Measurements from ENCODE around the gene ZNF223. TPM values are rescaled to one million over a fixed set of nuclear protein-coding genes. Genes with fewer than 3 reads are reported as not detected.

Gene ZNF223
- total and polyA plus RNA-seq, 4 experiments from 2014 or later, result 2.2 to 8.0 (median 4.8) TPM

DNA sequence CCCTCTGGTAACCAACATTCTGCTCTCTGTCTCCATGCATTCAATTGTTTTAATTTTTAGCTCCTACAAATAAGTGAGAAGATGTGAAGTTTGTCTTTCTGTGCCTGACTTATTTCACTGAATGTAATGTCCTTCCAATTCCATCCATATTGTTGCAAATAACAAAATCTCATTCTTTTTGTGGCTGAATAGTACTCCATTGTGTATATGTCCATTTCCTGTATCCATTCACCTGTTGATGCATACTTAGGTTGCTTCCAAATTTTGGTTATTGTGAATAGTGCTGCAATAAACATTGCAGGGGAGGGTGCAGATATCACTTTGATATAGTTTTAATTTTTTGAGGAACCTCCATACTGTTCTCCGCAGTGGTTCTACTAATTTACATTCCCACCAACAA, 17.6 kb downstream of the ZNF223 start:
- Histone ChIP-seq H3K27ac (ENCODE audit: low read depth, low read length) (no peak overlapping the region), H3K27me3 (ENCODE audit: insufficient read depth, low read length) (no peaks in the 10 kb centered on the region), H3K4me1 (ENCODE audit: insufficient read depth, low read length) (peaks cover 21% of the 10 kb centered on the region), H3K4me3 (ENCODE audit: low read length in 2 of 2) (no peak overlapping the region), H3K36me3 (ENCODE audit: insufficient read depth, low read length) (no peaks in the 10 kb centered on the region), H3K9me3 (ENCODE audit: control insufficient read depth in 1 of 2, low read length in 2 of 2) (peaks cover 6 to 18% of the 10 kb centered on the region in 2 donors)
- peaks cover 15 to 26% (median 22%) of the 10 kb centered on the region in 4 donors for H3K4me1 Mint-ChIP-seq
- POLR2A ChIA-PET (ENCODE audit: partially characterized antibody), result no interaction called here
- CTCF ChIA-PET (ENCODE audit: partially characterized antibody), result no interaction called here
- peaks cover 27 to 47% of the 10 kb centered on the region in 2 donors for H3K36me3 Mint-ChIP-seq
- H3K27ac Mint-ChIP-seq, result no peak overlapping the region
- H3K27me3 Mint-ChIP-seq, result peaks cover 0 to 1% of the 10 kb centered on the region in 2 donors
- no peak for DNase-seq
- no peak overlapping the region for H3K4me3 Mint-ChIP-seq
- intact Hi-C loops (cut with micrococcal nuclease), result no loop called here
- peaks cover 10 to 61% (median 52%) of the 10 kb centered on the region in 8 donors for H3K9me3 Mint-ChIP-seq

- peaks cover 0 to 7% of the 10 kb centered on the region in 2 donors for H3K9me3 ChIP-seq (ENCODE audit: control insufficient read depth in 1 of 2, low read length in 2 of 2)
- H3K27ac ChIP-seq (ENCODE audit: low read depth, low read length), result peak within 1 kb of the TSS; percentile 39
- no peaks in the 10 kb centered on the region for H3K36me3 ChIP-seq (ENCODE audit: insufficient read depth, low read length)
- peak; percentile 82 to 85 (median 83) for DNase-seq
- H3K4me3 ChIP-seq (ENCODE audit: low read length in 2 of 2), result peak within 1 kb of the TSS; percentile 54 to 76
- Mint-ChIP-seq H3K4me3 (peak within 1 kb of the TSS; percentile 85 to 96 (median 92)), H3K36me3 (peaks cover 22 to 35% of the 10 kb centered on the region in 2 donors), H3K9me3 (peaks cover 4 to 38% (median 32%) of the 10 kb centered on the region in 8 donors), H3K4me1 (peaks cover 17 to 31% (median 24%) of the 10 kb centered on the region in 4 donors), H3K27me3 (peaks cover 0 to 1% of the 10 kb centered on the region in 2 donors), H3K27ac (peak within 1 kb of the TSS; percentile 45 to 93 (median 86))
- H3K4me1 ChIP-seq (ENCODE audit: insufficient read depth, low read length), result peaks cover 21% of the 10 kb centered on the region
- CTCF ChIA-PET (ENCODE audit: partially characterized antibody), result interaction anchor here (1.0 kb wide), 1 partner anchor 18 kb away, joined by 3 read pairs; no protein-coding TSS in a partner anchor
- POLR2A ChIA-PET (ENCODE audit: partially characterized antibody), result interaction anchor here (1.0 to 2.3 kb wide), 3 partner anchors 23 to 121 kb away, joined by 3 to 8 read pairs (median 3); partner anchors contain the start of genes ZNF221 and ZNF226
- H3K27me3 ChIP-seq (ENCODE audit: insufficient read depth, low read length), result no peaks in the 10 kb centered on the region
- intact Hi-C loops (cut with micrococcal nuclease), result loop anchor here (1.0 to 2.0 kb wide), 3 partner anchors 21 to 69 kb away; partner anchors contain the start of genes ZNF224 and ZNF230
Observed at GRCh38 chr19:44071824-44072542, 20.1 kb downstream of the ZNF223 start, which contains the start of gene ZNF284. Gene ZNF284 (plus strand): TSS chr19:44072159. CDS start chr19:44076390, 4,231 bp downstream.

- peak overlapping the region; percentile 39 for H3K27ac ChIP-seq (ENCODE audit: low read depth, low read length)
- peak overlapping the region in 5 of 7 donors; percentile 4 to 85 (median 35) for H3K27ac Mint-ChIP-seq
Observed at GRCh38 chr19:44072543-44073401, 20.9 kb downstream of the ZNF223 start.

GRCh38 chr19:44076325-44076724, 24.5 kb downstream of the ZNF223 start:
- POLR2A ChIA-PET (ENCODE audit: partially characterized antibody), result no interaction called here
- no peak for DNase-seq
- Histone ChIP-seq H3K27me3 (ENCODE audit: insufficient read depth, low read length) (no peaks in the 10 kb centered on the region), H3K4me3 (ENCODE audit: low read length in 2 of 2) (no peak overlapping the region), H3K36me3 (ENCODE audit: insufficient read depth, low read length) (peaks cover 5% of the 10 kb centered on the region), H3K27ac (ENCODE audit: low read depth, low read length) (no peak overlapping the region), H3K9me3 (ENCODE audit: control insufficient read depth in 1 of 2, low read length in 2 of 2) (no peaks in the 10 kb centered on the region), H3K4me1 (ENCODE audit: insufficient read depth, low read length) (peaks cover 18% of the 10 kb centered on the region)
- H3K4me3 Mint-ChIP-seq, result no peak overlapping the region
- H3K27ac Mint-ChIP-seq, result peak overlapping the region in 1 of 7 donors; percentile 17
- intact Hi-C loops (cut with micrococcal nuclease), result no loop called here
- peaks cover 38 to 40% of the 10 kb centered on the region in 2 donors for H3K36me3 Mint-ChIP-seq
- peaks cover 15 to 26% (median 20%) of the 10 kb centered on the region in 4 donors for H3K4me1 Mint-ChIP-seq
- H3K27me3 Mint-ChIP-seq, result no peaks in the 10 kb centered on the region
- H3K9me3 Mint-ChIP-seq, result peaks cover 0 to 5% (median 4%) of the 10 kb centered on the region in 8 donors
- CTCF ChIA-PET (ENCODE audit: partially characterized antibody), result no interaction called here

More at GRCh38 chr19:44072543-44073401, 20.9 kb downstream of the ZNF223 start:
- Histone ChIP-seq H3K27me3 (ENCODE audit: insufficient read depth, low read length) (no peaks in the 10 kb centered on the region), H3K4me1 (ENCODE audit: insufficient read depth, low read length) (peaks cover 21% of the 10 kb centered on the region), H3K36me3 (ENCODE audit: insufficient read depth, low read length) (peaks cover 4% of the 10 kb centered on the region), H3K4me3 (ENCODE audit: low read length in 2 of 2) (peak overlapping the region; percentile 54 to 76), H3K9me3 (ENCODE audit: control insufficient read depth in 1 of 2, low read length in 2 of 2) (no peaks in the 10 kb centered on the region)
- peak overlapping the region; percentile 85 to 96 (median 92) for H3K4me3 Mint-ChIP-seq
- CTCF ChIA-PET (ENCODE audit: partially characterized antibody), result interaction anchor here (1.0 kb wide), 1 partner anchor 69 kb away, joined by 3 read pairs; no protein-coding TSS in a partner anchor
- POLR2A ChIA-PET (ENCODE audit: partially characterized antibody), result interaction anchor here (1.0 to 2.3 kb wide), 4 partner anchors 23 to 138 kb away, joined by 3 to 8 read pairs (median 4); partner anchors contain the start of genes ZNF221, ZNF226 and ZNF45
- H3K36me3 Mint-ChIP-seq, result peaks cover 25 to 37% of the 10 kb centered on the region in 2 donors
- no peak for DNase-seq
- H3K27me3 Mint-ChIP-seq, result peaks cover 0 to 1% of the 10 kb centered on the region in 2 donors
- peaks cover 4 to 30% (median 24%) of the 10 kb centered on the region in 8 donors for H3K9me3 Mint-ChIP-seq
- intact Hi-C loops (cut with micrococcal nuclease), result loop anchor here (1.0 to 2.0 kb wide), 3 partner anchors 21 to 70 kb away; partner anchors contain the start of genes ZNF224 and ZNF230
- H3K4me1 Mint-ChIP-seq, result peaks cover 17 to 31% (median 24%) of the 10 kb centered on the region in 4 donors

- ChIA-PET POLR2A (ENCODE audit: partially characterized antibody) (no interaction called here), CTCF (ENCODE audit: partially characterized antibody) (no interaction called here)
- H3K36me3 ChIP-seq (ENCODE audit: insufficient read depth, low read length), result no peaks in the 10 kb centered on the region
- H3K27me3 ChIP-seq (ENCODE audit: insufficient read depth, low read length), result no peaks in the 10 kb centered on the region
- Mint-ChIP-seq H3K36me3 (peaks cover 23% of the 10 kb centered on the region in 2 donors), H3K4me3 (no peak overlapping the region), H3K27me3 (no peaks in the 10 kb centered on the region), H3K4me1 (peaks cover 7 to 22% (median 14%) of the 10 kb centered on the region in 4 donors), H3K9me3 (peaks cover 0 to 2% (median 0%) of the 10 kb centered on the region in 8 donors), H3K27ac (no peak overlapping the region)
- H3K4me3 ChIP-seq (ENCODE audit: low read length in 2 of 2), result no peak overlapping the region
- intact Hi-C loops (cut with micrococcal nuclease), result no loop called here
- no peak overlapping the region for H3K27ac ChIP-seq (ENCODE audit: low read depth, low read length)
- DNase-seq, result no peak
- H3K4me1 ChIP-seq (ENCODE audit: insufficient read depth, low read length), result peaks cover 9% of the 10 kb centered on the region
- H3K9me3 ChIP-seq (ENCODE audit: control insufficient read depth in 1 of 2, low read length in 2 of 2), result no peaks in the 10 kb centered on the region
Observed at GRCh38 chr19:44092108-44092507, 40.3 kb downstream of the ZNF223 start.

GRCh38 chr19:44093931-44094765, 42.3 kb downstream of the ZNF223 start, which contains the start of gene ZNF224:
Gene ZNF224 (plus strand): TSS chr19:44094361. CDS start chr19:44097874, 3,513 bp downstream.
- intact Hi-C loops (cut with micrococcal nuclease), result loop anchor here (1.0 to 2.0 kb wide), 6 partner anchors 19 to 159 kb away; partner anchors contain the start of genes ZNF225, ZNF226, ZNF230 and ZNF234
- Histone ChIP-seq H3K9me3 (ENCODE audit: control insufficient read depth in 1 of 2, low read length in 2 of 2) (no peaks in the 10 kb centered on the region), H3K27me3 (ENCODE audit: insufficient read depth, low read length) (no peaks in the 10 kb centered on the region), H3K4me3 (ENCODE audit: low read length in 2 of 2) (peak within 1 kb of the TSS; percentile 65 to 75), H3K4me1 (ENCODE audit: insufficient read depth, low read length) (peaks cover 9% of the 10 kb centered on the region), H3K36me3 (ENCODE audit: insufficient read depth, low read length) (peaks cover 10% of the 10 kb centered on the region), H3K27ac (ENCODE audit: low read depth, low read length) (peak within 1 kb of the TSS; percentile 69)
- H3K27me3 Mint-ChIP-seq, result no peaks in the 10 kb centered on the region
- H3K36me3 Mint-ChIP-seq, result peaks cover 32 to 39% of the 10 kb centered on the region in 2 donors
- H3K9me3 Mint-ChIP-seq, result peaks cover 0 to 6% (median under 1%) of the 10 kb centered on the region in 8 donors
- H3K4me1 Mint-ChIP-seq, result peaks cover 9 to 33% (median 23%) of the 10 kb centered on the region in 4 donors
- DNase-seq, result peak; percentile 73 to 84 (median 76)
- CTCF ChIA-PET (ENCODE audit: partially characterized antibody), result interaction anchor here (0.7 to 2.0 kb wide), 4 partner anchors 11 to 113 kb away, joined by 3 to 6 read pairs (median 3); no protein-coding TSS in a partner anchor
- peak within 1 kb of the TSS; percentile 85 to 99 (median 98) for H3K4me3 Mint-ChIP-seq
- POLR2A ChIA-PET (ENCODE audit: partially characterized antibody), result interaction anchor here (1.5 to 2.4 kb wide), 6 partner anchors 19 to 159 kb away, joined by 4 to 24 read pairs (median 10); partner anchors contain the start of genes ZNF225, ZNF226, ZNF230 and ZNF45
- peak within 1 kb of the TSS; percentile 58 to 97 (median 90) for H3K27ac Mint-ChIP-seq

All from CD4-positive, alpha-beta memory T cell (primary cell).